ENCODE results near the gene EPHA7. TPM values are rescaled to one million over a fixed set of nuclear protein-coding genes. Genes with fewer than 3 reads are reported as not detected.

Gene EPHA7
- total RNA-seq, 1 experiment from 2014 or later, result 10.7 TPM

DNA sequence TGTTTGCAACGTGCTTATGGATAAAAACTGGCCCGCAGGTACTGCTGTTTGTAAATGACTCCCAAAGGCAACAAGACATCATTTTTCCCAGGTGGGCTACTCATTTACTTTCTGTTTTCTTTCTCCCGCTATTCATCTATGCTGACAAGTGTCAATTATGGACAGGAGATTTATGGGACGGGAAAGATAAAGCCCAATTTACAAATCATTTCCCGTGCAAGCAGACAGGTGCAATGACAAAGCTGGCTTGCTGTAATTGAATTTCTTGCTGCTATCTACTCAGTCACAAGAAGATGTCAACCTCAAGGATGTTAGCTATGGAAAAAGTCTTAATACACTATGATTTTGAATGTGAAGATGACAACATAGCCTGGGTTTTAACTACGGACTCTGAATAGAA is 125.5 kb downstream of the EPHA7 start:
- no TSS peak for BruUV-seq (replicated peaks)
- Histone ChIP-seq H3K27ac (ENCODE audit: low read depth, low read length, poor library complexity, severe bottlenecking) (no peak overlapping the region), H3K36me3 (ENCODE audit: insufficient read depth, low read length, poor library complexity, severe bottlenecking) (no peaks in the 10 kb centered on the region), H3K27me3 (replicated peaks; ENCODE audit: insufficient read depth, low read depth, low read length, poor library complexity) (no peaks in the 10 kb centered on the region), H3K9me3 (ENCODE audit: low read depth, low read length, poor library complexity, severe bottlenecking) (no peaks in the 10 kb centered on the region), H3K4me3 (ENCODE audit: low read depth, low read length, poor library complexity, severe bottlenecking) (no peak overlapping the region), H3K4me1 (ENCODE audit: insufficient read depth, low read length, poor library complexity, severe bottlenecking) (no peaks in the 10 kb centered on the region)
- POLR2A ChIA-PET (ENCODE audit: low non-redundant PET), result no interaction called here
- intact Hi-C loops (cut with micrococcal nuclease; ENCODE audit: unreplicated experiment), result no loop called here
- CTCF ChIA-PET, result no interaction called here
- no peak for DNase-seq (ENCODE audit: low spot score)
- TF ChIP-seq, protein P1, sequence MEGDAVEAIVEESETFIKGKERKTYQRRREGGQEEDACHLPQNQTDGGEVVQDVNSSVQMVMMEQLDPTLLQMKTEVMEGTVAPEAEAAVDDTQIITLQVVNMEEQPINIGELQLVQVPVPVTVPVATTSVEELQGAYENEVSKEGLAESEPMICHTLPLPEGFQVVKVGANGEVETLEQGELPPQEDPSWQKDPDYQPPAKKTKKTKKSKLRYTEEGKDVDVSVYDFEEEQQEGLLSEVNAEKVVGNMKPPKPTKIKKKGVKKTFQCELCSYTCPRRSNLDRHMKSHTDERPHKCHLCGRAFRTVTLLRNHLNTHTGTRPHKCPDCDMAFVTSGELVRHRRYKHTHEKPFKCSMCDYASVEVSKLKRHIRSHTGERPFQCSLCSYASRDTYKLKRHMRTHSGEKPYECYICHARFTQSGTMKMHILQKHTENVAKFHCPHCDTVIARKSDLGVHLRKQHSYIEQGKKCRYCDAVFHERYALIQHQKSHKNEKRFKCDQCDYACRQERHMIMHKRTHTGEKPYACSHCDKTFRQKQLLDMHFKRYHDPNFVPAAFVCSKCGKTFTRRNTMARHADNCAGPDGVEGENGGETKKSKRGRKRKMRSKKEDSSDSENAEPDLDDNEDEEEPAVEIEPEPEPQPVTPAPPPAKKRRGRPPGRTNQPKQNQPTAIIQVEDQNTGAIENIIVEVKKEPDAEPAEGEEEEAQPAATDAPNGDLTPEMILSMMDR (conservative IDR thresholded peaks at IDR 0.05; ENCODE audit: low read depth, low read length), result no peak

- Histone ChIP-seq H3K4me1 (ENCODE audit: insufficient read depth, low read length, poor library complexity, severe bottlenecking) (no peaks in the 10 kb centered on the region), H3K27me3 (replicated peaks; ENCODE audit: insufficient read depth, low read depth, low read length, poor library complexity) (no peaks in the 10 kb centered on the region), H3K27ac (ENCODE audit: low read depth, low read length, poor library complexity, severe bottlenecking) (no peak overlapping the region), H3K36me3 (ENCODE audit: insufficient read depth, low read length, poor library complexity, severe bottlenecking) (no peaks in the 10 kb centered on the region), H3K9me3 (ENCODE audit: low read depth, low read length, poor library complexity, severe bottlenecking) (no peaks in the 10 kb centered on the region), H3K4me3 (ENCODE audit: low read depth, low read length, poor library complexity, severe bottlenecking) (no peak overlapping the region)
- intact Hi-C loops (cut with micrococcal nuclease; ENCODE audit: unreplicated experiment), result no loop called here
- no TSS peak for BruUV-seq (replicated peaks)
- POLR2A ChIA-PET (ENCODE audit: low non-redundant PET), result no interaction called here
- CTCF ChIA-PET, result no interaction called here
- TF ChIP-seq, protein P1 (conservative IDR thresholded peaks at IDR 0.05; ENCODE audit: low read depth, low read length), result no peak
- TF ChIP-seq EZH2 (IDR thresholded peaks at IDR 0.05; ENCODE audit: borderline replicate concordance, low read depth, low read length, poor library complexity, severe bottlenecking), result no peak
- DNase-seq (ENCODE audit: low spot score), result no peak
Measured at GRCh38 chr6:93293460-93293859, 125.9 kb downstream of the EPHA7 start.

GRCh38 chr6:93282521-93283031 is 136.8 kb downstream of the EPHA7 start:
- Histone ChIP-seq H3K27me3 (replicated peaks; ENCODE audit: insufficient read depth, low read depth, low read length, poor library complexity) (no peaks in the 10 kb centered on the region), H3K4me1 (ENCODE audit: insufficient read depth, low read length, poor library complexity, severe bottlenecking) (no peaks in the 10 kb centered on the region), H3K36me3 (ENCODE audit: insufficient read depth, low read length, poor library complexity, severe bottlenecking) (no peaks in the 10 kb centered on the region), H3K9me3 (ENCODE audit: low read depth, low read length, poor library complexity, severe bottlenecking) (no peaks in the 10 kb centered on the region), H3K27ac (ENCODE audit: low read depth, low read length, poor library complexity, severe bottlenecking) (no peak overlapping the region), H3K4me3 (ENCODE audit: low read depth, low read length, poor library complexity, severe bottlenecking) (no peak overlapping the region)
- TF ChIP-seq EZH2 (IDR thresholded peaks at IDR 0.05; ENCODE audit: borderline replicate concordance, low read depth, low read length, poor library complexity, severe bottlenecking), result no peak
- TF ChIP-seq, protein P1 (conservative IDR thresholded peaks at IDR 0.05; ENCODE audit: low read depth, low read length), result no peak
- no TSS peak for BruUV-seq (replicated peaks)
- ChIA-PET POLR2A (ENCODE audit: low non-redundant PET) (no interaction called here), CTCF (no interaction called here)
- no peak for DNase-seq (ENCODE audit: low spot score)
- intact Hi-C loops (cut with micrococcal nuclease; ENCODE audit: unreplicated experiment), result no loop called here

Measured in A673 (cell line).